GM12878 (cell line): ENCODE results near the gene MAD2L1BP.

Source experiments
- EZH2 ChIP-seq: IDR thresholded peaks from 2 replicates; pipeline ENCODE4 v1.6.1; 2012; ENCODE audit warnings: low read depth, mild to moderate bottlenecking, control low read depth, inconsistent platforms, low read length, borderline replicate concordance; ENCODE audit not compliant: control insufficient read depth
- MTA3 ChIP-seq: IDR thresholded peaks from 2 replicates; pipeline ENCODE4 v1.6.1; 2012; ENCODE audit warnings: low read length, inconsistent platforms, borderline replicate concordance
- NFYB ChIP-seq: IDR thresholded peaks from 2 replicates; pipeline ENCODE4 v1.6.1; 2011; ENCODE audit warnings: low read depth, mild to moderate bottlenecking, low read length, improper control_type of control experiment, moderate library complexity; ENCODE audit not compliant: insufficient read depth
- NRF1 ChIP-seq: conservative IDR thresholded peaks from 2 replicates; pipeline ENCODE4 v1.6.1; 2011; ENCODE audit warnings: mild to moderate bottlenecking, low read depth, low read length, improper control_type of control experiment
- POLR2AphosphoS5 ChIP-seq: IDR thresholded peaks from 2 replicates; pipeline ENCODE4 v1.6.1; 2011; ENCODE audit warnings: mild to moderate bottlenecking, low read length, inconsistent platforms
- RAD21 ChIP-seq: IDR thresholded peaks from 2 replicates; pipeline ENCODE4 v1.6.1; 2011; ENCODE audit warnings: mild to moderate bottlenecking, low read depth, low read length, moderate library complexity; ENCODE audit not compliant: insufficient read depth
- RCOR1 ChIP-seq: conservative IDR thresholded peaks from 2 replicates; pipeline ENCODE4 v1.6.1; 2012; ENCODE audit warnings: low read depth, low read length, improper control_type of control experiment
- SP1 ChIP-seq: IDR thresholded peaks from one replicate; pipeline ENCODE4 v1.6.1; 2011; ENCODE audit warnings: low read depth, low read length
- ZNF207 ChIP-seq: fragments of 450-650 bp; IDR thresholded peaks from 2 replicates; pipeline ENCODE4 v1.6.1; 2014; ENCODE audit warnings: antibody characterized with exemption, mild to moderate bottlenecking, borderline replicate concordance
- TF ChIP-seq, protein P1 (sequence below): fragments of 450-650 bp; IDR thresholded peaks from 2 replicates; pipeline ENCODE4 v1.6.1; 2017; ENCODE audit warnings: antibody characterized with exemption, mild to moderate bottlenecking, moderate library complexity
- TF ChIP-seq, protein P2 (sequence below), 3 experiments: IDR thresholded peaks in 2 of 3; conservative IDR thresholded peaks in 1 of 3; 2 replicates each; pipeline ENCODE4 v1.5.1; 2011; ENCODE audit warnings: low read depth in 3 of 3, low read length in 3 of 3, mild to moderate bottlenecking in 3 of 3, control low read depth in 2 of 3, moderate library complexity in 2 of 3, inconsistent platforms in 1 of 3, mixed read lengths in 1 of 3; ENCODE audit not compliant: control insufficient read depth in 2 of 3, insufficient read depth in 1 of 3; ENCODE audit errors: extremely low read depth in 1 of 3
- TF ChIP-seq, protein P3 (sequence below): IDR thresholded peaks from 2 replicates; pipeline ENCODE4 v1.6.1; 2012; ENCODE audit warnings: low read length, inconsistent platforms

DNA sequence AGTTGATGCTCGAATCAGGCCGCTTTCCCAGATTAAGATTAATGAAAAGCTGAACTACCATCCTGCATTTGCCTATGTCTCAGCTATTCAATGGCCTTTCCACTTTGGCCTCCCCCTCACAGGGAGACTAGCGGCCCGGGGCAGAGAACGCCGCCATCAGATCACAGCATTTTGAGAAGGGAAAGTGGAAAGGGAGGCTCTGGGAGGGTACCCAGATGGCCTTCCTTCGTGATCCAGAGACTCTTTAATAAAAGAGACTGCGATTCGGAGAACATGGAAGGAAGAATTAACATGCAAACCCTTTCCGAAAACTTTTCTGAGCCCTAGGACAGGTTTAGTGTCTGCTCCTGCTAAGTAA, 51.4 kb downstream of the MAD2L1BP start:
- TF ChIP-seq NRF1 = no peak
- TF ChIP-seq, protein P1, sequence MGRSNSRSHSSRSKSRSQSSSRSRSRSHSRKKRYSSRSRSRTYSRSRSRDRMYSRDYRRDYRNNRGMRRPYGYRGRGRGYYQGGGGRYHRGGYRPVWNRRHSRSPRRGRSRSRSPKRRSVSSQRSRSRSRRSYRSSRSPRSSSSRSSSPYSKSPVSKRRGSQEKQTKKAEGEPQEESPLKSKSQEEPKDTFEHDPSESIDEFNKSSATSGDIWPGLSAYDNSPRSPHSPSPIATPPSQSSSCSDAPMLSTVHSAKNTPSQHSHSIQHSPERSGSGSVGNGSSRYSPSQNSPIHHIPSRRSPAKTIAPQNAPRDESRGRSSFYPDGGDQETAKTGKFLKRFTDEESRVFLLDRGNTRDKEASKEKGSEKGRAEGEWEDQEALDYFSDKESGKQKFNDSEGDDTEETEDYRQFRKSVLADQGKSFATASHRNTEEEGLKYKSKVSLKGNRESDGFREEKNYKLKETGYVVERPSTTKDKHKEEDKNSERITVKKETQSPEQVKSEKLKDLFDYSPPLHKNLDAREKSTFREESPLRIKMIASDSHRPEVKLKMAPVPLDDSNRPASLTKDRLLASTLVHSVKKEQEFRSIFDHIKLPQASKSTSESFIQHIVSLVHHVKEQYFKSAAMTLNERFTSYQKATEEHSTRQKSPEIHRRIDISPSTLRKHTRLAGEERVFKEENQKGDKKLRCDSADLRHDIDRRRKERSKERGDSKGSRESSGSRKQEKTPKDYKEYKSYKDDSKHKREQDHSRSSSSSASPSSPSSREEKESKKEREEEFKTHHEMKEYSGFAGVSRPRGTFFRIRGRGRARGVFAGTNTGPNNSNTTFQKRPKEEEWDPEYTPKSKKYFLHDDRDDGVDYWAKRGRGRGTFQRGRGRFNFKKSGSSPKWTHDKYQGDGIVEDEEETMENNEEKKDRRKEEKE = no peak
- no peak for TF ChIP-seq SP1
- TF ChIP-seq, protein P2, sequence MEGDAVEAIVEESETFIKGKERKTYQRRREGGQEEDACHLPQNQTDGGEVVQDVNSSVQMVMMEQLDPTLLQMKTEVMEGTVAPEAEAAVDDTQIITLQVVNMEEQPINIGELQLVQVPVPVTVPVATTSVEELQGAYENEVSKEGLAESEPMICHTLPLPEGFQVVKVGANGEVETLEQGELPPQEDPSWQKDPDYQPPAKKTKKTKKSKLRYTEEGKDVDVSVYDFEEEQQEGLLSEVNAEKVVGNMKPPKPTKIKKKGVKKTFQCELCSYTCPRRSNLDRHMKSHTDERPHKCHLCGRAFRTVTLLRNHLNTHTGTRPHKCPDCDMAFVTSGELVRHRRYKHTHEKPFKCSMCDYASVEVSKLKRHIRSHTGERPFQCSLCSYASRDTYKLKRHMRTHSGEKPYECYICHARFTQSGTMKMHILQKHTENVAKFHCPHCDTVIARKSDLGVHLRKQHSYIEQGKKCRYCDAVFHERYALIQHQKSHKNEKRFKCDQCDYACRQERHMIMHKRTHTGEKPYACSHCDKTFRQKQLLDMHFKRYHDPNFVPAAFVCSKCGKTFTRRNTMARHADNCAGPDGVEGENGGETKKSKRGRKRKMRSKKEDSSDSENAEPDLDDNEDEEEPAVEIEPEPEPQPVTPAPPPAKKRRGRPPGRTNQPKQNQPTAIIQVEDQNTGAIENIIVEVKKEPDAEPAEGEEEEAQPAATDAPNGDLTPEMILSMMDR (IDR thresholded peaks at IDR 0.05 in 2 of 3, conservative IDR thresholded peaks at IDR 0.05 in 1 of 3; ENCODE audit: control insufficient read depth in 2 of 3, extremely low read depth in 1 of 3, insufficient read depth in 1 of 3, low read depth in 3 of 3, low read length in 3 of 3) = no peak
- no peak for TF ChIP-seq POLR2AphosphoS5
- TF ChIP-seq, protein P3, sequence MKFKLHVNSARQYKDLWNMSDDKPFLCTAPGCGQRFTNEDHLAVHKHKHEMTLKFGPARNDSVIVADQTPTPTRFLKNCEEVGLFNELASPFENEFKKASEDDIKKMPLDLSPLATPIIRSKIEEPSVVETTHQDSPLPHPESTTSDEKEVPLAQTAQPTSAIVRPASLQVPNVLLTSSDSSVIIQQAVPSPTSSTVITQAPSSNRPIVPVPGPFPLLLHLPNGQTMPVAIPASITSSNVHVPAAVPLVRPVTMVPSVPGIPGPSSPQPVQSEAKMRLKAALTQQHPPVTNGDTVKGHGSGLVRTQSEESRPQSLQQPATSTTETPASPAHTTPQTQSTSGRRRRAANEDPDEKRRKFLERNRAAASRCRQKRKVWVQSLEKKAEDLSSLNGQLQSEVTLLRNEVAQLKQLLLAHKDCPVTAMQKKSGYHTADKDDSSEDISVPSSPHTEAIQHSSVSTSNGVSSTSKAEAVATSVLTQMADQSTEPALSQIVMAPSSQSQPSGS = no peak
- TF ChIP-seq RAD21 = no peak
- TF ChIP-seq EZH2 = no peak
- TF ChIP-seq ZNF207 = no peak
- no peak for TF ChIP-seq MTA3
- TF ChIP-seq RCOR1 = no peak
- no peak for TF ChIP-seq NFYB
